Pancreas (tissue), 10 donors: ENCODE measurements around the gene NGDN. TPM values are rescaled to one million over a fixed set of nuclear protein-coding genes. Genes with fewer than 3 reads are reported as not detected.

ENCODE experiments used
- ATAC-seq, 4 donors: fragments of 200-7000 bp; cut with Tn5 transposase; one replicate each; pipeline versions ENCODE4 v1.8.0 to v1.9.1; 2020; ENCODE audit warnings: mild to moderate bottlenecking in 4 of 4, moderate library complexity in 4 of 4
- DNase-seq, 6 donors: peaks; one replicate each; pipeline ENCODE4 v3.0.0-alpha.2; 2020
- FAIRE-seq: peaks from 2 replicates; lab custom pipeline; 2012; peaks lifted over from hg19 to GRCh38; lab: Jason Lieb, UNC
- H3K27ac ChIP-seq, 4 donors: fragments of 200-600 bp; sonication (generic); 1 replicate in 3 of 4; 2 replicates in 1 of 4; pipeline versions ENCODE4 v1.5.0 to v1.8.0; 2020
- H3K27me3 ChIP-seq, 4 donors: fragments of 200-600 bp; one replicate each; pipeline ENCODE4 v1.8.0; 2021
- H3K36me3 ChIP-seq, 3 donors: fragments of 200-600 bp; sonication (generic) in 1 of 3; one replicate each; pipeline versions ENCODE4 v1.5.0 to v1.8.0; 2020 to 2021
- H3K4me1 ChIP-seq, 3 donors: fragments of 200-600 bp; one replicate each; pipeline ENCODE4 v1.8.0; 2021
- H3K4me3 ChIP-seq, 4 donors: fragments of 200-600 bp; sonication (generic) in 2 of 4; one replicate each; pipeline versions ENCODE4 v1.5.0 to v1.8.0; 2020 to 2021
- H3K9me3 ChIP-seq, 4 donors: fragments of 200-600 bp; one replicate each; pipeline ENCODE4 v1.8.0; 2021
- CTCF ChIP-seq, 4 donors: fragments of 200-600 bp; sonication (generic) in 3 of 4; IDR thresholded peaks; one replicate each; pipeline versions ENCODE4 v1.5.0 to v1.8.0; 2021; ENCODE audit warnings: antibody characterized with exemption in 4 of 4
- WGBS, 2 donors: extraction: QIAGEN DNeasy Blood & Tissue Kit; methylation state at CpG; one replicate each; pipeline ENCODE4 v1.1.7; 2013; 5-methylcytosine and 5-hydroxymethylcytosine counted together
- intact Hi-C, 3 donors: fragments of 100-400 bp; cut with DNase I; formaldehyde crosslinking; loops; one replicate each; pipeline versions ENCODE4 v1.11.1 to v1.14.2; 2022
- polyA plus RNA-seq, 2 donors: library from polyadenylated mRNA; stranded (reverse); fragments of 200-250 nt; gene quantifications; one replicate each; pipeline ENCODE4 v1.2.3, GENCODE V29; 2013
- total RNA-seq, 6 donors: library from RNA; stranded (reverse); fragmentation: NEBNext Ultra II Directional in 4 of 6; extraction: Animal tissue kit (Norgen Biotek cat#: 25700) in 4 of 6; gene quantifications; one replicate each; pipeline versions ENCODE4 v1.2.1 to v1.2.4, GENCODE V29; 2021 to 2023
- donor health status: healthy with polysubstance abuse.
- donor health status: DM: no; HTN: no; CAD: no; lungs with moderate emphysema.
- donor health status: DM: no; HTN: no; CAD: no.
- donor health status: control.
- donor health status: control.
- donor health status: Bipolar disorder and iron deficiency.
- donor health status: DM: yes; HTN: yes; CAD: no.
- donor health status: DM: no; HTN: no; CAD: no.
- donor health status: DM: no; HTN: no; CAD: no.
- donor health status: DM: yes; HTN: yes; CAD: no.

NGDN gene
- total and polyA plus RNA-seq, 8 donors, result 9.8 to 33.7 (median 15.5) TPM

GRCh38 chr14:23432102-23432925 is 37.2 kb upstream of the NGDN start:
- no peak for TF ChIP-seq CTCF (IDR thresholded peaks at IDR 0.05)
- H3K27me3 ChIP-seq, result no peaks in the 10 kb centered on the region
- peak in 1 of 6 donors; percentile 21 for DNase-seq
- H3K4me3 ChIP-seq, result no peak overlapping the region
- FAIRE-seq, result no peak
- no peaks in the 10 kb centered on the region for H3K36me3 ChIP-seq
- WGBS, 2 donors, result 59 to 66% methylated on average over 17 of the region's 17 CpGs
- ATAC-seq, result no peak
- no peaks in the 10 kb centered on the region for H3K9me3 ChIP-seq
- intact Hi-C loops, result no loop called here
- H3K27ac ChIP-seq, result no peak overlapping the region
- H3K4me1 ChIP-seq, result no peaks in the 10 kb centered on the region

GRCh38 chr14:23432946-23433345 is 36.6 kb upstream of the NGDN start:
- DNase-seq, result peak in 1 of 6 donors; percentile 19
- 61 to 63% methylated on average over 10 of the region's 10 CpGs for WGBS, 2 donors

GRCh38 chr14:23433457-23433856 is 36.0 kb upstream of the NGDN start:
- TF ChIP-seq CTCF (IDR thresholded peaks at IDR 0.05), result no peak
- no peaks in the 10 kb centered on the region for H3K36me3 ChIP-seq
- DNase-seq, result peak in 1 of 6 donors; percentile 18
- no peak overlapping the region for H3K4me3 ChIP-seq
- intact Hi-C loops, result no loop called here
- no peaks in the 10 kb centered on the region for H3K27me3 ChIP-seq
- FAIRE-seq, result no peak
- H3K9me3 ChIP-seq, result no peaks in the 10 kb centered on the region
- ATAC-seq, result no peak
- 61 to 69% methylated on average over 10 of the region's 10 CpGs for WGBS, 2 donors
- no peaks in the 10 kb centered on the region for H3K4me1 ChIP-seq
- H3K27ac ChIP-seq, result no peak overlapping the region

More at GRCh38 chr14:23432946-23433345, 36.6 kb upstream of the NGDN start:
- Histone ChIP-seq H3K4me3 (no peak overlapping the region), H3K4me1 (no peaks in the 10 kb centered on the region), H3K27ac (no peak overlapping the region), H3K27me3 (no peaks in the 10 kb centered on the region), H3K9me3 (no peaks in the 10 kb centered on the region), H3K36me3 (no peaks in the 10 kb centered on the region)
- no peak for FAIRE-seq
- intact Hi-C loops, result no loop called here
- TF ChIP-seq CTCF (IDR thresholded peaks at IDR 0.05), result no peak
- ATAC-seq, result no peak

- intact Hi-C loops, result no loop called here
- WGBS, 2 donors, result 61 to 70% methylated on average over 8 of the region's 8 CpGs
- H3K4me1 ChIP-seq, result no peaks in the 10 kb centered on the region
- no peak for TF ChIP-seq CTCF (IDR thresholded peaks at IDR 0.05)
- H3K36me3 ChIP-seq, result no peaks in the 10 kb centered on the region
- no peak overlapping the region for H3K27ac ChIP-seq
- no peak overlapping the region for H3K4me3 ChIP-seq
- no peaks in the 10 kb centered on the region for H3K27me3 ChIP-seq
- ATAC-seq (no peak), DNase-seq (peak in 1 of 6 donors; percentile 12), FAIRE-seq (no peak)
- no peaks in the 10 kb centered on the region for H3K9me3 ChIP-seq
Observed at GRCh38 chr14:23434488-23435222, 34.8 kb upstream of the NGDN start.
